ENCODE measurements around the gene LRRC15. TPM values are rescaled to one million over a fixed set of nuclear protein-coding genes. Genes with fewer than 3 reads are reported as not detected.

Gene LRRC15
- total RNA-seq, 2 experiments from 2014 or later, result not detected

DNA sequence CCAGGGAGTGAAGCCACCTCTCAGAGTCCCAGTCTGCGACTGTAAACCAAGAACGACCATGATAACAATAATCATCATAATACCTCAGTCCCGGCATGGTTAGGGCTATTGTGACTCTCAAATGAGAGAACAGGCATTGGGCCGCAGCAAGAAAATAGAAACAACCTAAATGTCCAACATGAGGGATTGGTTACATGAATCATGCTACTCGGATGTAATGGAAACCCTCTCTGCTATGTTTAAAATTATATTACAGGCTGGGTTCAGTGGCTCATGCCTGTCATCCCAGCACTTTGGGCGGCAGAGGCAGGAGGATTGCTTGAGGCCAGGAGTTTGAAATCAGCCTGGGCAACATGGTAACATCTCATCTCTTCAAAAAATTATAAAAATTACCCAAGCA, 21.2 kb downstream of the LRRC15 start:
- H3K9me3 Mint-ChIP-seq (ENCODE audit: low read depth), result no peaks in the 10 kb centered on the region
- DNase-seq, result no peak
- H3K4me1 Mint-ChIP-seq, result no peaks in the 10 kb centered on the region
- ATAC-seq, result no peak
- H3K4me3 Mint-ChIP-seq, result no peak overlapping the region
- CTCF ChIA-PET, result no interaction called here
- H3K27ac Mint-ChIP-seq, result no peak overlapping the region
- no peaks in the 10 kb centered on the region for H3K36me3 Mint-ChIP-seq
- peaks cover 8% of the 10 kb centered on the region for H3K27me3 Mint-ChIP-seq

DNA sequence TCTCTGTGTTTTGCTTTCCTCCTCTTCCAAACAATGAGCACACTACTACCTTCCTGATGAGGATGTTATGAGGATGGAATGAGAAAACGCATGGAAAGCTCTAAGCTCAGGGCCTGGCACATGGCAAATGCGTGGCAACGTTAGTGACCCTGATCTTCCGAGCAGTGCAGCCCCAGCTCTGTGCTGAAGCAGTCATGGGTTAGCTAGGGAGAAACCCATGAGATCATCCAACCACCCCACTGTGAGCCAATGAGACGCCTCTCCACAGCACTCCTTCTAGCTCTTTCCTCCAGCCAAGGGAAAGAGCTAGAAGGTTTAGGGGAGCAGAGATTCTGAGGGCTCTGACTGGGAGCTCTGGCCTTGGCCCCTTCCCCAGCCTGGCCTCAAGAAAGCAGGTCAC, 22.9 kb downstream of the LRRC15 start:
- Mint-ChIP-seq H3K36me3 (no peaks in the 10 kb centered on the region), H3K27me3 (peaks cover 18% of the 10 kb centered on the region), H3K27ac (no peak overlapping the region), H3K4me1 (no peaks in the 10 kb centered on the region), H3K9me3 (ENCODE audit: low read depth) (no peaks in the 10 kb centered on the region), H3K4me3 (no peak overlapping the region)
- DNase-seq, result no peak
- ATAC-seq, result no peak
- CTCF ChIA-PET, result interaction anchor here (1.2 to 1.5 kb wide), 2 partner anchors 31 to 681 kb away, joined by 4 to 7 read pairs; no protein-coding TSS in a partner anchor

DNA sequence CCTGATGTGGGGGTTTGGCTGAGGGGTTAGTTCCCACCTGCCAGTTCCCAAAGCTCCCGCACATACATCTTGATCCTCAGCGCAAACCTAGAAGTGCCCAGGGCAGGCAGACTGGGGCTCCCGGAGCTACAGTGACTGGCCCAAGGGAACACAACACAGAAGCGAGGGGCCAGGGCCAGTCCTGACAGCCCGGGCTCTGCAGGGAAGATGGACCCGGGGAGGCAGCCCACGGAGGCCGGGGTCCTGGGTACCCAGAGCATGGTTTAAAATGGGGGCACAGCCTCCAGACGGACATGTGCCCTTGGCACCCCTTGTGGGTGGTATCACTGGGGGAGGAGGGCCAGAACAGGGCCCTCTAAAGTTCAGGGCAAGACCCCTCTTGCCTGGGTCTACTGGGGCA, 23.5 kb downstream of the LRRC15 start:
- ATAC-seq, result no peak
- H3K27ac Mint-ChIP-seq, result no peak overlapping the region
- H3K4me1 Mint-ChIP-seq, result no peaks in the 10 kb centered on the region
- DNase-seq, result no peak
- CTCF ChIA-PET, result interaction anchor here (0.7 to 4.5 kb wide), 6 partner anchors 13 to 680 kb away, joined by 3 to 26 read pairs (median 11); no protein-coding TSS in a partner anchor
- no peaks in the 10 kb centered on the region for H3K36me3 Mint-ChIP-seq
- no peaks in the 10 kb centered on the region for H3K9me3 Mint-ChIP-seq (ENCODE audit: low read depth)
- H3K4me3 Mint-ChIP-seq, result no peak overlapping the region
- peaks cover 18% of the 10 kb centered on the region for H3K27me3 Mint-ChIP-seq

DNA sequence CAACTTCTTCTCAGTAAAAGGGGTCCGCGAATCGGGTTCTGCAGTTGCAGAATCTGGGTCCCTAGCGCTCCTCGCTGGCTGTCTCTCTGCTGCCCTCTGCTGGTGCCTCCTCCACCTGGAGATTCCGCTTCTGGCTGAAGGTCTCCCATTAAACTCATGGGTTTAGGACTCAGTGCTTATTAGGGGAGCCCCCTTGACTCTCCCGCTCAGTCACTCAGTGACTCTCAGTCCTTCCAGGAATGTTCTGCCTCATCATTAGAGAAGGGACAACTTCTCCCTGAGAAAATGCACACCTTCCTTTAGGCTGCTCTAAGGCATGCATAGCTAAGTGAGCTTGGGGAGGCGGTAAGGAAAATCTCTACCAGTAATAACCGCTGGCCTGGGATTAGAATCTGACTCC, 25.5 kb downstream of the LRRC15 start:
- CTCF ChIA-PET, result interaction anchor here (0.6 to 4.5 kb wide), 26 partner anchors 10 to 787 kb away, joined by 3 to 26 read pairs (median 3); partner anchors contain the start of genes GP5 and LRRC15
- DNase-seq (peak; percentile 74), ATAC-seq (peak; percentile 69)
- Mint-ChIP-seq H3K36me3 (no peaks in the 10 kb centered on the region), H3K4me3 (no peak overlapping the region), H3K27me3 (peaks cover 24% of the 10 kb centered on the region), H3K27ac (no peak overlapping the region), H3K9me3 (ENCODE audit: low read depth) (no peaks in the 10 kb centered on the region), H3K4me1 (no peaks in the 10 kb centered on the region)

DNA sequence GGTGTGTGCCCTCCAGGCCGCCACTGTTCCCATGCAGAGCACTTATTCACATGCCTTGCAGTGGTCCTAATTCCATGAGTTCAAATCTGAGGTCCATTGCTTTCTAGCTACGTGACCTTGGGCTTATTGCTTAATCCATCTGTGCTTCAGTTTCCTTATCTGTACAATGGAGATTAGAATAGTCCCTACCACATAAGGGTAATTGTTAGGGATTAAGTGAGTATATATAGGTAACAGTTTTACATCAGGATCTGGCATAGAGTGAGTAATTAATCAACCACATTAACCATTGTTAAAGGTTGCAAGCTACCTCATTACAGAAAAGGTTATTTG, 26.0 kb downstream of the LRRC15 start:
- no peak overlapping the region for H3K4me3 Mint-ChIP-seq
- no peaks in the 10 kb centered on the region for H3K4me1 Mint-ChIP-seq
- ATAC-seq, result no peak
- DNase-seq, result no peak
- CTCF ChIA-PET, result interaction anchor here (0.7 to 4.5 kb wide), 23 partner anchors 10 to 787 kb away, joined by 3 to 26 read pairs (median 3); partner anchors contain the start of gene GP5
- no peaks in the 10 kb centered on the region for H3K9me3 Mint-ChIP-seq (ENCODE audit: low read depth)
- H3K27me3 Mint-ChIP-seq, result peaks cover 25% of the 10 kb centered on the region
- no peak overlapping the region for H3K27ac Mint-ChIP-seq
- H3K36me3 Mint-ChIP-seq, result no peaks in the 10 kb centered on the region

DNA sequence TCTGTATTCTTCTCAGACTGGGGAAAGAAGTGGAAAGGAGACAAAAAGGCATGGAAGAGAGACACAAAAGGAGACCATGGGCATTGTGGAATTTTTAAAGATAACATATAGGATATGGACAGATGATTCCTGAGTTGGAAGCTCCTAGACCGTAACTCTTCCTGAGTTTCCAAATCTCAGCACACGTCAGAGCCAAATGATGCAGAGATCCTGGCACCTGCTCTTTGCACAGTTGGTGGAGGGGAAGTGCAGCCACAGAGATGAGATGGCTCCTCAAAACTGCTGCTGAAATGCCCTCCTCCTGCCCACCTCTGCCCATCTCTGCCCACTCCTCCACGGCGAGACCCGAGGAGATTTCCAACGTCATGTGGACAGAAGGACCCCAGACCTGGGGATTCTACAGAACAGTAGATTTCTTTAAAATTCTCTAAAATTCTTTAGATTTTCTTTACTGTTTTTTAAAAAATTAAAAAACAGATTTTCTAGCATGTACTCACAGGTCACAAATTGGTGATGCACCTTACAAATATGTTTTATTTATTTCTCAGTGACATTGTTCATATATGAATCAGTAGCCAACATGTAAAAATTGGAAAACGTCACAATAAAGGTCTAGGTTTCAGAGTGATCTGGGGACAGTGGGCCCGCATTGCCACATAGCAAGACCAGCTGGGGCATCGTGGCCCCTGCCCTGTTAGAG, 26.5 kb downstream of the LRRC15 start:
- ATAC-seq (no peak), DNase-seq (no peak)
- Mint-ChIP-seq H3K4me3 (no peak overlapping the region), H3K27ac (no peak overlapping the region), H3K9me3 (ENCODE audit: low read depth) (no peaks in the 10 kb centered on the region), H3K27me3 (peaks cover 28% of the 10 kb centered on the region), H3K4me1 (no peaks in the 10 kb centered on the region), H3K36me3 (no peaks in the 10 kb centered on the region)
- CTCF ChIA-PET, result interaction anchor here (0.7 to 4.5 kb wide), 25 partner anchors 9 to 788 kb away, joined by 3 to 26 read pairs (median 3); partner anchors contain the start of gene GP5

DNA sequence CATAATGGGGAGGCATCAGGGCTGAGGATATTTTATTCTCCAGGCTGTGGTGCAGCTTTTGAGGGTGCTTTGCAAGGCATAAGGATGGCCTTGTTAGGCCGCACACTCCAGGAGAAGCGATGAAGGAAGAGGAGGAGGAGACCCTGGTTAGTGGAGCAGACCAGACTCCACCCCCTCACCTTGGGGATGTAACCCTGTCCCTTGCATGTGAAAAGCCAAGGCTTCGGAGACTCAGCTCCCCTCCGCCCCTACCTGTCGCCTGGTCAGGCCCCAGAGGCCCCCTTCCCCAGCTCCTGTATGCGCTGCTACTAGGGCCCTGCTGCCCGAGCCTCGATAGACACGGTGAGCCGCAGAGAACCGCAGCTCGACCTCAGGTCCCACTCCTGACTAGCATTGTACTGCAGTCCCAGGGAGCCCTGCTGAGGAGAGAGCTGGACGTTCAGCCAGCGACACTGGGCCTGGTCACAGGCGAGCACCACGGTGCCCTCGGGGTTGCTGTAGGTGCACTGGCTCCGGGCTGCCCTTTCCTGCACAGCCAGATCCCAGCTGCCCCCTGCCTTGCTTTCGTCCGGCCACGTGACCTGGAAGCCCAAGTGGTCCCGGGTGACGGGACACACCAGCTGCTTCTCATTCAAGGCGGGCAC, 28.7 kb downstream of the LRRC15 start:
- Mint-ChIP-seq H3K4me3 (no peak overlapping the region), H3K36me3 (no peaks in the 10 kb centered on the region), H3K9me3 (ENCODE audit: low read depth) (no peaks in the 10 kb centered on the region), H3K27ac (no peak overlapping the region), H3K27me3 (peaks cover 39% of the 10 kb centered on the region), H3K4me1 (no peaks in the 10 kb centered on the region)
- CTCF ChIA-PET, result interaction anchor here (0.7 to 1.3 kb wide), 2 partner anchors 9 to 55 kb away, joined by 3 read pairs; no protein-coding TSS in a partner anchor
- DNase-seq (no peak), ATAC-seq (no peak)

DNA sequence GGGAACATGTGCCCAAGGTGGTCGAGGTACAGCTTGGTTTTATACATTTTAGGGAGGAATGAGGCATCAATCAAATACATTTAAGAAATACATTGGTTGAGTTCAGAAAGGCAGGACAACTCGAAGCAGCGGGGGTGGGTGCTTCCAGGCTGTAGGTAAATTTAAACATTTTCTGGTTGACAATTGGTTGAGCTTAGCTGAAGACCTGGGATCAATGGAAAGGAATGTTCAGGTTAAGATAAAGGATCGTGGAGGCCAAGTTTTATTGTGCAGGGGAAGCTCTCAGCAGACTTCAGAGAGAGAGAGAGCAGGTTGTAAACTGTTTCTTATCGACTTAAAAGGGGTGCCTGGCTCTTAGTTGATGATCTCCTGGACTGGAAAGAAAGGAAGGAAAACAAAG, 29.7 kb downstream of the LRRC15 start:
- CTCF ChIA-PET, result interaction anchor here (1.2 to 1.5 kb wide), 2 partner anchors 57 to 66 kb away, joined by 3 read pairs; no protein-coding TSS in a partner anchor
- DNase-seq (no peak), ATAC-seq (no peak)
- Mint-ChIP-seq H3K9me3 (ENCODE audit: low read depth) (no peaks in the 10 kb centered on the region), H3K4me1 (no peaks in the 10 kb centered on the region), H3K4me3 (no peak overlapping the region), H3K27me3 (peaks cover 39% of the 10 kb centered on the region), H3K27ac (no peak overlapping the region), H3K36me3 (no peaks in the 10 kb centered on the region)

DNA sequence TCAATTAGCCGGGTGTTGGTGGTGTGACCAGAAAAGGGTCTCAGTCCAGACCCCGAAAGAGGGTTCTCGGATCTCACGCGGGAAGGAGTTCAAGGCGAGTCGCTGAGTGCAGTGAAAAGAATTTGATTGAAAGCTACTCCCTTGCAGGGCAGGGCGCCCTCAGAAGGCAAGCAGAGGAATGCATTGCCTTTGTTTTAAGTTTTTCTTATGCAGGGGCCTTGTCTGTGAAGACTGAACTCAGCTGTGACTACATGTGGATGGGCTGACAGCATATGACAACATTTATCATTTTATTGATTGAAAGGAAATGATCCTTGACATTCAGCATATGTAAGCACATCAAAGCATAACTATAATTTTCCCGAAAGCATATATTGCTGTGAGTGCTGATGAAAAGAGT, 30.2 kb downstream of the LRRC15 start:
- Mint-ChIP-seq H3K27me3 (peaks cover 37% of the 10 kb centered on the region), H3K4me1 (no peaks in the 10 kb centered on the region), H3K36me3 (no peaks in the 10 kb centered on the region), H3K4me3 (no peak overlapping the region), H3K9me3 (ENCODE audit: low read depth) (no peaks in the 10 kb centered on the region), H3K27ac (no peak overlapping the region)
- CTCF ChIA-PET, result interaction anchor here (1.2 to 1.5 kb wide), 2 partner anchors 58 to 66 kb away, joined by 3 read pairs; no protein-coding TSS in a partner anchor
- DNase-seq (no peak), ATAC-seq (no peak)

DNA sequence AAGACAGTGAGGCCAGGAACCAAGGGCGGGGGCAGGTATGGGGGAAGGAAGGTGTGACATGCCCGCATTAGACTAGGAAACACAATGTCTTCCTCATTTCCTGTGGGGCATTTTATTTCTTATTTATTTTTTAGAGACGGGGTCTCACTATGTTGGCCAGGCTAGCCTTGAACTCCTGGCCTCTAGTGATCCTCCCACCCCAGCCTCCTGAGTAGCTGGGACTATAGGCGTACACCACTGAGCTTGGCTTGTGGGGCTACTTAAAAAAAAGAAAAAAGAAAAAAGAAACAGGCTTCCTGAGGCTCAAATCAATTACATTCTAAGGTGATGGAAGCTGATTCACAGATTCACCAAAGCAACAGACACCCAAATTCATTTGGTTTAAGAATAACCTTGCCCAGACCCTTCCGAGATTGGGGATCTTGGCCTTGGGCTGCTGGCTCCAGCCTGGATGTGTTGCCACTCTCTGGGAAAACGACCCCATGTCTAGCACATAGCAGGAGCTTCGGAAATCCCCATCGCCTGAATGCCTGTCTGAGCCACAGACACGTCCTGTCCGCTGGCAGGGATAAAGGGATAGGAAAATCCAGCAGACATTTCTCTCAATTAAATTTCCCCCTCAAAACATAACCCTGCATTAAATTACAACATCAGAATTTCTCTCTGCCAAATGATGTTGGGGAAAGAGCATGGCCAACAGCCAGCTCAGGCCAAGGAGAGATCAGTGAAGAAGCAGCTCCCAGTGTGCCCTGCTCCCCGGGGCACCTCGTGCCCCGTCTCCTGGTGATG, 31.4 kb downstream of the LRRC15 start:
- ATAC-seq (no peak), DNase-seq (no peak)
- Mint-ChIP-seq H3K36me3 (no peaks in the 10 kb centered on the region), H3K4me3 (no peak overlapping the region), H3K4me1 (peaks cover 6% of the 10 kb centered on the region), H3K27ac (no peak overlapping the region), H3K27me3 (peaks cover 43% of the 10 kb centered on the region), H3K9me3 (ENCODE audit: low read depth) (no peaks in the 10 kb centered on the region)
- CTCF ChIA-PET, result interaction anchor here (1.2 kb wide), 1 partner anchor 9 kb away, joined by 5 read pairs; no protein-coding TSS in a partner anchor

DNA sequence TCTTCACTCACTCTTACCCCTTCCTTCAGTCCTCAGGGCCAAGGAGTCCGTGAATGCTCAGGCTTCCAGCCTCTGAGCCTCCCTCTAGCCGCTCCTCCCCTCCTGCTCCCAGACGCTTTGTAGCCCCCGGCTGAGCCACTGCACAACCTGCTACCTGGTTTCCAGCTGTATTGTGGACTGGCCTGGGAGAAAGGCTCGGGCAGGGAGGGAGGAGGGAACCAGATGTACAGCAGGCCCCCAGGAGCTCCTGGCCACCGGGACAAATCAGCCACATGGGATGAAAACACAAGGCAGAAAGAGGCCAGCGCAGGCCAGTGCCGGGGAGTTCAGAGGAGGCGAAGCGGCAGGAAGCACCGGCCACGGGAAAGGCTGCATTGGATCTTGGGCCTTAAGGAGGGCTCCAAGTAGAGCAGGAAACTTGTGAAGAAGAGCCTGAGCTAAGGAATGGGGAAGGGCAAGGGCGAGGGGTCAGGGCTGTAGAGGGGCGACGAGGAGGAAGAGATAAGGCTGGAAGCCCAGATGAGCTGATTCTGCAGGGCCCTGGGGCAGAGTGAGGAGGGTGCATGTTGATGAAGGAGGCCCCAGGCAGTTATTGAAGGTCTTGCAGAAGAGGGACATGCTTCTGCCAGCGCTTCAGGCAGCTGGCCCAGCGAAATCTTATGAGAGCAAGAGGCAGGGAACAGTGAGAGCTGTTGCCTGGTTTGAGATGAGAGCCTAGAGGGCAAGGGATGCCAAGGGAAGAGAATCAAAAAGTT, 32.8 kb downstream of the LRRC15 start:
- H3K4me1 Mint-ChIP-seq, result peaks cover 11% of the 10 kb centered on the region

DNA sequence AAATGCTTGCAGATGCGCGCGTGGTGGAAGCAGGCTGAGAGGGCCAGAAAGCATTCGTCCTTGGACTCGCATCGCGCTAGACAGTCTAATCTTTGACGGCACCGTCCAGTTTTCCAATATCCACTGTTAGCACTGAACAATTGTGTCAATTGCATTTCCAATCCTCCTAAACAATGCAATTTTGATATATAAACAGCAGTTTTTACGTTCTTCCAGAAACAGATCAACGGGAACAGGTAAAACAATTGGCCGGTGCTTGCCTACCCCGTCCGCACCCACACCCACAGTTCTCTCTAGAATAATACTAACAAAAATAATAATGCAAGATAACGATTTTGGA, 35.6 kb downstream of the LRRC15 start:
- CTCF ChIA-PET, result interaction anchor here (0.6 to 4.9 kb wide), 22 partner anchors 8 to 713 kb away, joined by 3 to 79 read pairs (median 3); no protein-coding TSS in a partner anchor
- no peak for ATAC-seq
- no peaks in the 10 kb centered on the region for H3K36me3 Mint-ChIP-seq
- H3K27ac Mint-ChIP-seq, result no peak overlapping the region
- peak overlapping the region; percentile 56 for H3K4me3 Mint-ChIP-seq
- no peaks in the 10 kb centered on the region for H3K9me3 Mint-ChIP-seq (ENCODE audit: low read depth)
- no peak for DNase-seq
- peaks cover 11% of the 10 kb centered on the region for H3K4me1 Mint-ChIP-seq
- H3K27me3 Mint-ChIP-seq, result peaks cover 36% of the 10 kb centered on the region

More for the DNA sequence above, 32.8 kb downstream of the LRRC15 start:
- no peak for DNase-seq
- no peak overlapping the region for H3K27ac Mint-ChIP-seq
- no peak for ATAC-seq
- no peaks in the 10 kb centered on the region for H3K36me3 Mint-ChIP-seq
- CTCF ChIA-PET, result interaction anchor here (4.9 kb wide), 1 partner anchor 69 kb away, joined by 79 read pairs; no protein-coding TSS in a partner anchor
- no peaks in the 10 kb centered on the region for H3K9me3 Mint-ChIP-seq (ENCODE audit: low read depth)
- no peak overlapping the region for H3K4me3 Mint-ChIP-seq
- H3K27me3 Mint-ChIP-seq, result peaks cover 41% of the 10 kb centered on the region
